Omental fat pad (tissue), 4 donors: ENCODE results near the gene SEPTIN7. TPM values are rescaled to one million over a fixed set of nuclear protein-coding genes. Genes with fewer than 3 reads are reported as not detected.

Experiments
- ATAC-seq: fragments of 150-250 bp; one replicate; pipeline ENCODE4 v1.9.1; 2016; ENCODE audit warnings: mild to moderate bottlenecking, moderate library complexity; ENCODE audit not compliant: low FRiP score
- DNase-seq: peaks from one replicate; pipeline ENCODE4 v3.0.0-alpha.2; 2019; ENCODE audit warnings: low spot score
- total RNA-seq, 4 donors: library from RNA; depleted of rRNA; stranded (reverse); fragments of >200 nt; gene quantifications; one replicate each; pipeline ENCODE4 v1.1.0, GENCODE V29; 2016
- TF ChIP-seq, protein P1 (sequence below), 3 donors: fragments of 450-650 bp; IDR thresholded peaks; one replicate each; pipeline ENCODE4 v1.5.1; 2016 to 2017; ENCODE audit warnings: antibody characterized with exemption in 3 of 3, mild to moderate bottlenecking in 3 of 3, moderate library complexity in 2 of 3

The SEPTIN7 gene
- total RNA-seq, 4 donors from 2014 or later: 157 to 252 (median 192) TPM

DNA sequence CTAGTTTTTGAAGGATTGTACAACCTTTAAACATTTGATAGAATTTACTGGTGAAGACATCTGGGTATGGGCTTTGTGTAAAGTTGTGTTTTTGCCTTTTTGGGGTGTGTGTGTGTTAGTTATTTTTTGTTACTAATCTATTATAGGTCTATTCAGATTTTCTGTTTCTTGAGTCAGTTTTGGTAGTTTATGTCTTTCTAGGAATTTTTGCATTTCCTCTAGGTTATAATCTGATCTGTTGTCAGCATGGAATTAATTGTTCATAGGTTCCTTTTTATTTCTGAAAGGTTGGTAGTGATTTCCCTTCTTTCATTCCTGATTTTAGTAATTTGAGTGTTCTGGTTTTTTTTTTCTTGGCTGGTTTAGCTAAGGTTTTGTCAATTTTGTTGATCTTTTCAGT is 17.7 kb downstream of the SEPTIN7 start:
- ATAC-seq (no peak), DNase-seq (no peak)
- TF ChIP-seq, protein P1, sequence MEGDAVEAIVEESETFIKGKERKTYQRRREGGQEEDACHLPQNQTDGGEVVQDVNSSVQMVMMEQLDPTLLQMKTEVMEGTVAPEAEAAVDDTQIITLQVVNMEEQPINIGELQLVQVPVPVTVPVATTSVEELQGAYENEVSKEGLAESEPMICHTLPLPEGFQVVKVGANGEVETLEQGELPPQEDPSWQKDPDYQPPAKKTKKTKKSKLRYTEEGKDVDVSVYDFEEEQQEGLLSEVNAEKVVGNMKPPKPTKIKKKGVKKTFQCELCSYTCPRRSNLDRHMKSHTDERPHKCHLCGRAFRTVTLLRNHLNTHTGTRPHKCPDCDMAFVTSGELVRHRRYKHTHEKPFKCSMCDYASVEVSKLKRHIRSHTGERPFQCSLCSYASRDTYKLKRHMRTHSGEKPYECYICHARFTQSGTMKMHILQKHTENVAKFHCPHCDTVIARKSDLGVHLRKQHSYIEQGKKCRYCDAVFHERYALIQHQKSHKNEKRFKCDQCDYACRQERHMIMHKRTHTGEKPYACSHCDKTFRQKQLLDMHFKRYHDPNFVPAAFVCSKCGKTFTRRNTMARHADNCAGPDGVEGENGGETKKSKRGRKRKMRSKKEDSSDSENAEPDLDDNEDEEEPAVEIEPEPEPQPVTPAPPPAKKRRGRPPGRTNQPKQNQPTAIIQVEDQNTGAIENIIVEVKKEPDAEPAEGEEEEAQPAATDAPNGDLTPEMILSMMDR (IDR thresholded peaks at IDR 0.05): no peak

DNA sequence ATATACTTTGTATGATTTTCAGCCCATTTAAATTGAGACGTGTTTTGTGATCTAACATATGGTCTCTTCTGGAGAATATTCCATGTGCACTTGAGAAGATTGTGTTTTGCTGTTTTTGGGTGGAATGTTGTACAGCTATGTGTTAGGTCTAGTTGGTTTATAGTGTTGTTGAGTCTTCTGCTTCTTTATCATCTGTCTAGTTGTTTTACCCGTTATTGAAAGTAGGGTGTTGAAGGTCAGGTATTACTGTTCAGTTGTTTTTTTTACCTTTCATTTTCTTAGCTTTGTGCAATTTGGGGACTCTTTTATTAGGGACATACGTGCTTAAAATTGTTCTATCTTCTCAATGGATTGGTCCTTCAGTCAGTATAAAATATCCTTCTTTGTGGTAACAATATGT is 18.5 kb downstream of the SEPTIN7 start:
- TF ChIP-seq, protein P1 (IDR thresholded peaks at IDR 0.05): no peak
- ATAC-seq (no peak), DNase-seq (no peak)

DNA sequence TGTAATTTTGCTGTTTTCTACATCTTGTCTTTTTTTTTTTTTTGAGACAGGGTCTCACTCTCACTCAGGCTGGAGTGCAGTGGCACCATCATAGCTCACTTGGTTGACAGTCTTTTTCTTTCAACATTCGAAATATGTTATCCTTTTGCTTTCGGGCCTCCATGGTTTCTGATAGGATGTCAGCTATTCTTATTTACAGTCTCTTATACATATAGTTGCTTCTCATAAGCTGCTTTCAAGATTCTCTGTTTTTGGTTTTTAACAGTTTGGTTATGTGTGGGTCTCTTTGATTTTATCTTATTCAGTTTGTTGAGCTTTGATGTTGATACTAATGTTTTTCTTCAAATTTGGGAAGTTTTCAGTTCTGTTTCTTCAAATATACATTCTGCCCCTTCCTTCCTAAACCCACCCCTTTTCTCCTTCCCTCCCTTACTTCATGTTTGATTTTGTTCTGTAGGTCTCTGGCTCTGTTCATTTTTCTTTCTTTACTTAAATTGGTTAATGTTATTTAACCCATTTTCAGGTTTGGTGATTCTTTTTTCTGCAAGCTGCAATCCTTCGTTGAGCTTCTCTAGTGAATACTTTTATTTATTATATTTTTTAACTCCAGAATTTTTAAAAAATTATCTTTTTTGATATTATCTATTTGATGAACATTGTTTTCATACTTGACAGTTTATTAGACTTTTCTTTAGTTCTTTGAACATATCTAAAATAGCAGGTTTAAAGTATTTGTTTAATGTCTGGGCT is 19.3 kb downstream of the SEPTIN7 start:
- TF ChIP-seq, protein P1 (IDR thresholded peaks at IDR 0.05): no peak
- ATAC-seq (no peak), DNase-seq (no peak)

DNA sequence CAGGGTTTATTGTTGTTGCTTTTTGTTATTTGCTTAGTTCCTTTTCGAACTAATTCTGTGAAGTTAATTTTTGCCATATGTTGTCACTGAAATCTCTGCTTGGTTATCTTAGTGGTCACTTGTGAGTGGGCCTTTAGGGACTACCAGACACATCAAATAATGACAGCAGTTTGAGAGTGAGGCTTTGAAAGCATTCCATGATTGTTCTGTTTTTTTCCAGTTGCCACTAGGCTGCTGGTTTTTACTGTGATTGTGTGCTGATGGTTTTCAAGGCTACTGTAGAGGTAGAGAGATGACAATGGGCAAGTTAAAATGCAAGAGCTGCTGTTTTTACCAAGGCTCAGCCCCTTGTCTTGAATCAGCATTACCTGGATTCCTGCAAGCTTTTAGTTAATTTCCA is 20.0 kb downstream of the SEPTIN7 start:
- TF ChIP-seq, protein P1 (IDR thresholded peaks at IDR 0.05): no peak
- DNase-seq: no peak
- no peak for ATAC-seq

- DNase-seq (no peak), ATAC-seq (no peak)
- TF ChIP-seq, protein P1 (IDR thresholded peaks at IDR 0.05): no peak
Measured at GRCh38 chr7:35823440-35823839, 22.6 kb downstream of the SEPTIN7 start.

DNA sequence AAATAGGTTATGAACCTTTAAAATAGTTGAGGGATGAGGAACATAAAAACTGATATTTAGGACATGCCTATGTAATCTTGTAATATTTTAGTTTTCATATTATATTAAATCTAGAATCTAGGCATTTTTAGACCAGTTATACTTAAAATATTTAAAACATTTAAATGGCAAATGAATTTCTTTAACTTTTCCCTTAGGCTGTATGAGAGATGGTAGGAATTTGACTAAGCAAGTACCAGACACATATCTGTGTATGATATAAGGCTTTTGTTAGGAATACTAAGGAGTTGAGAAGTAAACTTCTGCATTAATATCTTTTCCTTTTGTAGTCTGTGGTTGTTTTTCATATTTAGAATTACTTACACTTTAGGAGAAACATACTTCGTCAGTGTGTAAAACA is 25.1 kb downstream of the SEPTIN7 start:
- ATAC-seq (no peak), DNase-seq (no peak)
- TF ChIP-seq, protein P1 (IDR thresholded peaks at IDR 0.05): no peak

DNA sequence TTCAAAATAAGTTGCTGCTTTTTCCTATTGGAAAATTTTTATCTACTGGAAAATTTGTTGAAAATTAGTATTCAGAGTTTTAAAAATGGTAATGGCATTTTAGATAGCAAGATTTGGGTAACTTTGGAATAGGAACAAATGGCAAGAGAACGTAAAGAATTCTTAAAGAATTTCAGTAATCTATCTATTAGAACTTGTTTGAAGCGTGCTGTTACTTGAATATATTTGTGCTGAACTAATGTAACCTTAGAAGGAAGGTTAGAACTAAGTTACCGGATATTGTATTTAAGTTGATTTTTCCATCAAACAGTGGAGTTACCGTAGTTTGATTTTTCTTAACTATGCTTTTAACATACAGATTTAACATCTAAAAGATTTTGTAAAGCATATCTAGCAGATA is 25.9 kb downstream of the SEPTIN7 start:
- no peak for ATAC-seq
- DNase-seq: no peak
- TF ChIP-seq, protein P1 (IDR thresholded peaks at IDR 0.05): no peak
